Activated CD4-positive, CD25-positive, alpha-beta regulatory T cell treated with anti-CD3 and anti-CD28 coated beads, Interleukin-2, amount 50 U/mL, for 24 hours (primary cell): ENCODE measurements around the gene MUC13.

Source experiments
- ATAC-seq, 2 donors: fragments of 150-1000 bp; cut with Tn5 transposase; one replicate each; pipeline ENCODE4 v1.10.0; 2021; ENCODE audit warnings: mild to moderate bottlenecking in 1 of 2, moderate library complexity in 1 of 2

MUC13 gene

DNA sequence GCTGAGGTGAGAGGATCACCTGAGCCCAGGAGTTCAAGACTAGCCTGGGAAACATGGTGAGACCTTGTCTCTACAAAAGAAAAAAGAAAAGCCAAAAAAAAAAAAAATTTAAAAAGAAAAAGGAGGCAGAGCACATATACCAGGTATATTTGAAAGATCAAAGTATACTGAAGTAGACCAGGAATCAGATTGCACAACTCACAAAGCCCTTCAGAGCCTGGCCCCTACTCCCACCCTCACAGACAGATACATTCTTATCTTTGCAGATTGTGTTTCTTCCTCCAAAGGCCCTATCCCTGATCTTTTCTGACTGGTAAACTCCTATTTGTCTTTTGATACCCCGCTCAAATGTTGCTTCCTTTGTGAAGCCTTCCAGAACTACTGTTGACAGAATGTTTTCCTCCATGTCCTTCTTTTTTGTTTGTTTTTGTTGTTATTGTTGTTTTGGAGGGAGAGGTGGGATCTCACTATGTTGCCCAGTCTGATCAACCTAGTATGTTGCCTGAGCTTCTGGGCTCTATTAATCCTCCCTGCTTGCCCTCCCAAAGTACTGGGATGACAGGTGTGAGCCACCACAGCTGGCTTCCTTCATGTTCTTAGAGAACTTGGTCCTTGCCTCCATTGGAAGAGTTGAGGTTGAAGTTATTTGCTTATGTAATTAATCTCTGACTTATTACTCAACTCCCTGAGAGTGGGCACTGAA lies 37.6 kb downstream of the MUC13 start:
- no peak for ATAC-seq

DNA sequence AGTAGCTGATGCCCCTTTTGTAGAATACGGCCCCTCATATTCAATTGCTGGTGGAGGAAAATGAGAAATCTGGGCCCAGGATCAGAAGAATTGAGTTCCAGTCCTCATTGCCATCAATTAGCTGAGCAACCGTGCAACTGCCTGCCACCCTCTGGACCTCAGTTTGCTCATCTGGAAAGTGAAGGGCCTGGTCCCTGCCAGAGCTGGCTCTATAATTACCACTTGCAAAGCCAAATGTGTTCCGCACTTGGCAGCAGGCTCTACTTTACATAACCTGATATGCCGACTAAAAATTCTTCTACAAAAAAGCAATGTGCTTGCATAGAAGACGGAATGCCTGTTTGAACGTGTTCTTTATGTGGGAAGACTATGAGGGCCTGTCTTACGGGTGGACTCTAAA lies 38.8 kb downstream of the MUC13 start:
- no peak for ATAC-seq

DNA sequence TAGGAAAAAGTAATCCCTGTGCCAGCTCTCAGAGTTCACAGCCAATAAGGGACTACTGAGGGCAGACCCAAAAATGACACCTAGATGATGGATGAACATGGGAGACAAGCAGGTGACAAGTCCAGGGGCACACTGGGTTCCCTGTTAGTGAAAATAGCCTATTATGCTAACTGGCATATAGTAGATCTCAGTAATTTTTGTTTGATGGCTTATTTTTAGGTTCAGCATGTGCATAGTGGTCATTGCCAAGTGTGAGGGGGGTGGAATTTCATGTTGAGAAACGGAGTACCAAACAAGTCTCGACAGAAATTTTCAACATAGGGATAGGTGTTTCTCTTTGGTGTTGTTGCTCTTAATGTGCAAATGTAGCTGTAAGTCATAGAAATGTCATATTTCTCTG lies 41.0 kb downstream of the MUC13 start:
- no peak for ATAC-seq

DNA sequence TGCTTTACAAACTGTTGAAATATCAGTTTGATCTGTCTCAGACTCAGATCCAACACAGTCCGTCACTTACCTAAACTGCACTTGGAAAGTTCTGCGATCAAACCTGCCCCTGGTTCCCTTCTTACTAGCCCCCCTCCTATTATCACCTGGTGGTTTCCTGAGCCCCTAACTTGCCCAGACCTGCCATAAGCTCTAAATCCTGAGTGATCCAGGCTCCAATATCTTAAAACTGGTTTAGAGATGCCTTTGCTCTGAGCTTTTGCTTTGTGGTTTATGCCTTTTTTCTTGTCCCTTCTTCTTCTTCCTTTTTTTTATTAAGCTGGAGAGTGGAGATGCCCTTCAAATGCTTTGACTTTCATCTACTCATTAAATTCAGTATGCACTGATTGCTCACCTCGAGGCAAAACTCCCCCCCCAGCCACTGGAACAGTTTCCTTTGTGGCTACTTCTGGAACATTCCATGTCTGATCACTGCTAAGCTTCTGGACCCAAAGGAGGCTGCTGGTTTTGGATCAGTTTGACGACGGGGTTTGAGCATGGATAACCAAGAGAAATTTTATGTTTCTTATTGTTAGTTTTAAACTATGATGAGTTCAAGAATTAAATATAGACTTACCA lies 43.9 kb downstream of the MUC13 start:
- ATAC-seq: no peak

DNA sequence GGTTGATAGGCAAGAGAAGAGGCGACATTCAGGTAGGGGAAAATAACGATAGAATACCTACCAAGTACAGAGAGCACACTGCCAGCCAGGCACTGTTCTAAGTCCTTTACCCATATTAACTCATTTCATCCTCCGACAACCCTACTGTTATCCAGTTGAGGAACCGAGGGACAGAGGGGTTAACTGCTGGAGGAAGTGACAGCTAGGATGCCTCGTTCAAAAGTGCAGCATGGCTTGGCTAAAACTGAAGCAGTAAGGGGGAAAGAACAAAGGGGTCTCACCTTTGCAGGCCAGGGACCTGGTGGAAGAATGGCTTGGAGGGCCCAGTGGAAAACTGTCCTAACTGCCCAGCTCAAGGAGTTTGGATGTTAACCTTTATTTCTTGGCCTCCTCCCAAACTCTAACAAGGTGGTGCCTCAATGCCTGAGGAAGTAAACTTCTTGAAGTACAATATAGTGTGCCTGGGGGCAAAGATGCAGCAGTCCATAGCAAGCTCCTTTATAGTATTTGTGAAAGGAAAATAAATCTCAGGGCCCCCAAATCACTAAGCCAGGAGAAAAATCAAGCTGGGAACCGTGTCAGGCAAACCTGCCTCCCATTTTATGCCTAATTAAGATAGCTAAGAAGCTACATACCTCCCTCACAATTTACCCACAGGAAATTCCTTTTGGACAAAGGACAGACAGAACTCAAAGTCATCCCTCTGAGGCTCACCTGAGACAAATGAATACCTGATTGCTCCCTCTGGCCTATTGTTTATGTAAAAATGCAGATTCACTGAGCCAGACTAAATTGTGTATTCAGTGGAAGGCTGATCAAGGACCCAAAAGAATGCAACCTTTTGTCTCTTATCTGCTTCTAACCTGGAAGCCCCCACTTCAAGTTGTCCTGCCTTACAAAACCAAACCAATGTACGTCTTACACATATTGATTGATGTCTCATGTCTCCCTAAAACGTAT lies 45.8 kb downstream of the MUC13 start:
- ATAC-seq: no peak

DNA sequence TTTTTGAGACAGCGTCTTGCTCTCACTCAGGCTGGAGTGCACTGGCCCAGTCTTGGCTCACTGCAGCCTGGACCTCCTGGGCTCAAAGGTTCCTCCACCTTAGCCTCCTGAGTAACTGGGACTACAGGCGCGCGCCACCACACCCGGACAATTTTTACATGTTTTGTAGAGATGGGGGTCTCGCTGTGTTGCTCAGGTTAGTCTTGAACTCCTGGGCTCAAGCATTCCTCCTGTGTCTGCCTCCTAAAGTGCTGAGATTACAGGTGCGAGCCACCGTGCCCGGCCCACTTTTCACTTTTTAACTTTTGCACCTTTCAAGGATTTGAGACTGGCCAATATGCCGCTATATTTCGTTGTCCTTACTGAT lies 46.6 kb downstream of the MUC13 start:
- ATAC-seq: no peak

DNA sequence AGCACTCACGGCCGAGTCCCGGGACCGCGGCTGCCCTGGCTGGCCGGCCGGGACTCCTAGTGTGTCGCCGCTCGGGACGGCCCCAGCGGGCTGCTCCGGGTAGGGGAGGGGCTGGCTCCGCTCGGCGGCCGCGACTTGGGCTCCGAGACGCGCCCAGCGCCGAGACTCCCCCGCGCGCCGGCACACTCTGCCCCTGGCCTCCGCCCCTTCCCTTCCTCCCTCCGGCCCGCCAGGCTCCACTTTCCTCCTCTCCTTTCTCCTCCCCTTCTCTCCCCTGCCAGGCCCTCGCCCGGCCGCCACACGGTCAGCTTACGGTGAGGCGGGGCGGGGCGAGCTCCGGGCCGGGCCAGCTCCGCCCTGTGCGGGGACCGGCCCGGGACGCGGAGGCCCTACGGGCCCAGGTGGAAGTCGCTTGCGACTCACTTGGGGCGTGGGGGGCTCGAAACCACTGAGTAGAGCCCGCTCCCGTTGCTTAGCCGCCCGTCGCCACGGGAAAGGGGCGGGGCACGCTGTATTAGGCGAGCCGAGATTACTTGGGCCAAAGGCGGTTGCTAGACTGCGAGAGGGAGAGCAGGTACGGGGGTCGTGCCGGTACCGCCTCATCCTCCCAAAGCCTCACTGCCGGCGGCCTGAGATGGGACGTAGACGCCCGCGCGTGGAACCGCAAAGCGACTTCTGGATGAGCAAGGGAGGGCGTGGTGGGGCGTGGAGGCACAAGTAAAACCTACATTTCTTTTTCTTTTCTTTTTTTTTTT lies 47.2 kb downstream of the MUC13 start, which contains the start of gene ITGB5:
Gene ITGB5, minus strand, starts transcription at position 189 of the 755 bp plus-strand sequence. CDS start 365 bp downstream, outside the sequence.
- ATAC-seq: peak; percentile 62 to 72

DNA sequence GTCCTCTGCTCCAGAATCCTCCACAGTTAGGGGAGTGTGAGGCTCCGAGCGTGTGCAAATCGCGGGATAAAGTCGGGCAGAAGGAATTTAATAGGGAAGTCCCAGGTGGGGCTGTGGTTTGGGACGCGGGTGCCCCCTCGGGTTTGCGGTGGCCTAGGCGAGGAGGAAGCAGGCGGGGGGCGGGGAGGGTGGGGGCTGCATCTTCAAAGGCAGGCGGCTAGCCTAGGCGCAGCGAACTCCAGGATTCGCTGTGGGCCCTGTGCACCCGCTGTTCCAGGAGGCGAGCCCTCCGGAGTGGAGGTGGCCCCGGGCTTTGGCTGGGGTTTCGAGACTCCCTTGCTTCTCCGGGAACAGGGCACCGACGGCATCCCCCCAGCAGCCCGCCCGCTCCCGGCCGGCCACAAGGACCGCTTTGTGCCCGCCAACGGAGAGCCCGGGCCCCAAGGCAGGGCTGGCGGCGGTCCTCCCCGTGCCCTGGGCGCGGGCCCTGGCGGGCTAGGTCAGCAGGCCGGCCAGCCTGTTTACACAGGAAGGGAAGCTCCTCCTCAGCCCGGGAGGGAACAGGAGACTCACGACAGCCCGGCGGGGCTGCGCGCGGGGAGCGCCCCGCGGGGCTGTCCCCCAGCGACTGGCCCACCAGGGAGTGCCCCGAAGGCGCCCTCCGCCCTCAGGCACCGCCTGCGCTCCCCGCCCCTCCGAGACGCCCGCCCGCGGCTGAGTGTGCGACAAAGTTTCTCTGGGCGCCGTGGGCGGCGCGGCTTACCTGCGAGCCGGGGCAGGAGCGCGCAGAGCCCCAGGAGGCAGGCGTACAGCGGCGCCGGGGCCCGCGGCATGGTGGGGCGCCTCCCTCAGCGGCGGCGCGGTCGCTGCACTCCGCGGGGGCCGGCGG lies 48.1 kb downstream of the MUC13 start:
- peak; percentile 48 to 58 for ATAC-seq

DNA sequence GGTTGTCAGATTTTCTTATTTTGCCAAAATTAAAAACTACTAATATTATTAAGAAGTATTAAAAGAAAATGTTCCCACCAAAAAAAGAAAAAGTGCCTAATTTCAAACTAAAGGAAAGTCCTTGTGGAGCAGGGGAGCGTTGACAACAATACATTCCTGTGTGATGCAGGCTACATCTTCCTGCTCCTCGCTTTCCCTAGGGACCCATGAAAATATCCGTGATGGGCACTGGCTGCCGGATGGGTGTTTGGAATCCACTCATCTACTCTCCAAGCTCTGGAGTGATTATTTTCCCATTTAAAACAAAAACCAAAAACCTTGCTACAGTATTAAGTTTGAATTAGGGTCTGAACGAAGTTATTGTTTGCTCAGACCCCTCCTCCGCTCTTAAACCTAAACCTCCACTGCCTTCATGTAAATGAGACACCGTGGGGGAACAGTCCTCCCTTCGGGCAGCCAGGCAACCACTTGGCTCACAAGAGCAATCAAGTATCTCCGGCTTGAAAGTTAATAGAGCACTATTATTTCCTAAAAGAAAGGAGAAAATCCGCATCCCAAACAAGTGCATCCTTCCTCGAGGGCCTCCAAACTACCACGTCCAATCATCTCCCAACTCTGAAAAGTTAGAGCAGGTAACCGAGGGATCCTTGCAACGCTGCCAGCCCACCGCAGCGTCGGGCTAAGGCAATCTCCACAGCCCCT lies 48.9 kb downstream of the MUC13 start:
- ATAC-seq: no peak

DNA sequence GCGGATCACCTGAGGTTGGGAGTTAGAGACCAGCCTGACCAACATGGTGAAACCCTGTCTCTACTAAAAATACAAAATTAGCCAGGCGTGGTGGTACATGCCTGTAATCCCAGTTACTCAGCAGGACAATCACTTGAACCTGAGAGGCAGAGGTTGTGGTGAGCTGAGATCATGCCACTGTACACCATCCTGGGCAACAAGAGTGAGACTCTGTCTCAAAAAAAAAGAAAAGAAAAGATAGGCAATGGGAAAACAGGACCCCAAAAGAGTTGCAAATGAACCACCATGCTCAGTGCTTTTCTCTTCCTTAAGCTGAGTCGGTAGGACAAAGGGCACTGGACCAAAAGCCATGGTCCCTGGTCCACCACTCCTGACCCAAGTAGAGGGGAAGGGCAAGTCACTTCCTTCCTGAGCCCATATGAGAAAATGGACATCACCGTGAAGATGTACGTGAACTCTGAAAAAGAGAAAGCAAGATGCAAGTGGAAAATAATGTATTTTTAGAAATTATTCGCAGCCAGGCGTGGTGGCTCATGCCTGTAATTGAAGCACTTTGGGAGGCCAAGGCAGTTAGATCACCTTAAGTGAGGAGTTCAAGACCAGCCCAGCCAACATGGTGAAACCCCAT lies 50.0 kb downstream of the MUC13 start:
- ATAC-seq: no peak

DNA sequence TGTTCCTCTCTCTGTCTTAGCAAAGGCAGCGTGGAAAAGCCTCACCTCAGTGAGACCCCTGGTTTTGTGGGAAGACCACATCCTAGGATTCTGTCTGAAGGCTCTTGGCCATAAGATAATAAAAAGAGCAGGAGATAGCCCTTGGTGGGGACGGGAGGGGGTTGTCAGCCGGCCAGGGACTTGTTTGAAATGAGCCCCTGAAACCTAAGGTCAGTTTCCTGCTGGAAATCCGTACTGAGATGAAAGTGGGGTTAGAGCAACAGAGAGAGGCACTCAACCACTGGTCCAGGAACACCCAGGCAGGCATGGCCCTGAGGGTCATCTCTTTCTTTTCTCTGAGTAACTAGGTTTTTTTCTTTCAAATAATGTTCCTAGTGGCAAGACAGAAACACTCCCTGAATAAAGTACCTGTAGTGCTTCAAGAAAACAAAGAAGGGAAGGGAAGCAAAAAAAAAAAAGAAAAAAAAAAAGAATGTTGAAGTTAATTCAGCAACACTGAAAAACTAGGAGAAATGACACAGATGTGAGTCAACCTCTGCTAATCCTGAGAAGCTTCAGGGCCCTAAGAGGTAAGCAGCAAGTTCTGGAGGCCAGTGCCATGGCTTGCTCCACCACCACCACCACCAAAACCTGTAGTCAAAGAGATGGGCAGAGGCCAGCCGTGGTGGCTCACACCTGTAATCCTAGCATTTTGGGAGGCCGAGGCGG lies 50.6 kb downstream of the MUC13 start:
- no peak for ATAC-seq

DNA sequence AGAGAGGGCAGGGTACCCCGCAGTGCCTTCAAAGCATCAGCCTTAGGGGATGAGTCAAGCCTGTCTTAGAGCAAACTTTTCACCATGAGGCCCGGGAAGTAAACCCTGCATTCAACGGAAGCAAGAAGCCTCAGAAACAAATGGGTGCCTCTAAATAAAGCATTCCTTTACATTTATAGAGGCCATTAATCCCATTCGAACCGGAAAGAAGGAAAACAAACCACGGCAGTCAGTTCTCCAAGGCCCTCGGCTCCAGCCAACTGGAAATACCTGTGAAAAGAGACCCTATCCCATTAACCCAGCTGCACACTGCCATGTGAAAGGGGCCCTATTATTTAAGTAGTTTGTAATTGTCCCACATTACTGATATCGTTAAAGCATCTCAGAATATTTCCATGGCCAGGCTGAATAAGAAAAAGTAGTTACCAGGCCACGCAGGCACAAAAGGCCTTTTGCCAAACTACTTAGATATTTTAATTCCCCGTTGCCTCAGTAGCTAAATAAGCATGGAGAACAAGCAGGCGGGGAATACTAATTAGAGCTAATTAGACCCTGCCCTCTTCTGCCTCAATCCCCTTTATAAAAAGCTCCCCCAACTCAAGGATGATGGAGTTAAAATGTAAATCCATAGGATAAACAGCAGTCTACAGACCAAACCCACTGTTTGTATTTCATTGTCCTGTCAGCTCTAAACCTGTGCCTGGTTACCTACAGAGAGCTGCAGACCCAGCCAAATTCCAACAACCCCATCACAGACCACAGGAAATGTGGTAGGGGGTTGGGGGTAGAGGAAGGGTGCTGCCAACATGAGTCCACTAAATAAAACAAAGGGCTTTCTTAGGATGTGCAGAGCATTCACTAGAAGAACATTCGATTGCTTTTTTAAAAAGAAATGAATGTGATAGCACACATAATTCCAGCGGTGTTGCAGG lies 51.5 kb downstream of the MUC13 start:
- ATAC-seq: no peak

DNA sequence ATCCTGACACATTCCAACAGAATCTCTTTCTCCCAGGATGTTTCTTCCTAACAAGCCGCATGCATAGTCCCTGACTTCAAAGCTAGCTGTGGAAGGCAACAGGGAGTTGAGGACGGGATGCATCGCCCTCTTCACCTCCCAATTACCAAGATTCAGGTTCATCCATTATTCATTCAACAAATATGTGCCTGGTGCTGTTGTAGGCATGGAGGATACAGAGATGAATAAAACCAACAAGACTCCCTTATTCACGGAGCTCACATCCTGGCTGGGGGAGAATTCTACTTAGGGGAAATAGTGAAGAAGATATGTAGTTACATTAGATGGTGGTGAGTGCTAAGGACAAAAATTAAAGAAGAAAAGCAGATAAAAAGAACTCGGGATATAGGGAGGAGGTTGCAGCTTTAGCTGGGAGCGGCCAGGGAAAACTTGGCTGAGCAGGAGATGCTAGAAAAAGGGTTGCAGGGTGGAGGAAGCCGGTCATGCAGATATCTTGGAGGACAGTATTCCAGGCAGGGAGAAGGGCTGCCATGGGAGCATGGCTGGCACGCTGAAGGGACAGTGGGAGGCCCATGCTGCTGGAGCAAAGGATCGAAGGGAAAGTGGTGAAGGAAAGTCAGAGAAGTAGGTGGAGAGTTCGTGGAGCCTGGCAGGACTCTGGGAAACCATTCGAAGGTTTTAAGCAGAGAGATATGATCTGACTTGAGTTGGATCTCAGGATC lies 52.4 kb downstream of the MUC13 start:
- no peak for ATAC-seq

DNA sequence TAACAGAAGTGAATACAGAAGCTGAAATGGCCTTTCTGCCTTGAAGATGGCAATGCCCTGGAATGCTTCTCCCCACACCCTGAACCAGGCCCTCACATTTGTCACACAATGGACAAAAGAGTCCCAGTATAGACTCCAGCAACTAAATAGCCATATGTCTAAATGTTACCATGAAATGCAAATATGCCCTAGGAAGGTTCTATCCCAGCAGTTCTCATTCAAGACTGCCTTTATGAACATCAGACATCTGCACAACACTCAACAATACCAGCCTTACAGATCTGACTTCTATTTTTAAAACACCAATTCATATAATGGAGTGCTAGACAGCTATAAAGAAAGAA lies 55.2 kb downstream of the MUC13 start:
- ATAC-seq: no peak

DNA sequence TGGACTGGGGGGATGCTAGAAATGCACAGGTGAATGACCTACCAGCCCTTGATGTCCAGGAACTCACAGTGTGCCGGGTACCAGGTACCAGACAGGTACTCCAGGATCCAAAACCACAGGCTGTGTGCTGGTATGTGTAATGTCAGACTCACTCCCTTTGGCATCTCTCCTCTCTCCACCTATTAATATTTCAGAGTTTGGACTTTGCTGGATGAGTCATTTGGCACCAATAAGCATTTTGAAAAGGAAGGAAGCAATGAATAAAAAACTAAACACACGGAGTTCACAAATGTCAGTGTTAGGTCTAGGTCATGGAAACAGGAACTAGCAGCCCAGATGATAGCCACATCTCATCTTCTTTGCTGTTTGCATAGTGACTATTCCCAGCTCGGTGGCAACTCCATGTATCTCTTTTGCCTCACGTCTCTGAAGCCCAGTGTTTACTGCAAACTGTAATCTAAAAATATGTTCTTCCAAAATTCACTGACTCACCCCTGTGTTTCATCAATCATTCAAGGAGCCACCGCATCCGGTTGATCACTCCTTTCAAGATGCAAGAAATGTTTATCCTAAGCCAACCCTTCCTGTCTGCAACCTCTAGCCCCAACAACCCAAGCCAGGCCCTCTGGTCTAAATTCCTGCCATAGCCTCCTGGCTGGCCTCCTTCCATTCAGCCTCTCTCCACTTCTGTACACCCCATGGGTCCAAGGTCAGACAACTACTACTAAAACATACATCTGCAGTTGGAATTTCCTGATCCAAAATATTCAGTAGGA lies 55.8 kb downstream of the MUC13 start:
- ATAC-seq: no peak

DNA sequence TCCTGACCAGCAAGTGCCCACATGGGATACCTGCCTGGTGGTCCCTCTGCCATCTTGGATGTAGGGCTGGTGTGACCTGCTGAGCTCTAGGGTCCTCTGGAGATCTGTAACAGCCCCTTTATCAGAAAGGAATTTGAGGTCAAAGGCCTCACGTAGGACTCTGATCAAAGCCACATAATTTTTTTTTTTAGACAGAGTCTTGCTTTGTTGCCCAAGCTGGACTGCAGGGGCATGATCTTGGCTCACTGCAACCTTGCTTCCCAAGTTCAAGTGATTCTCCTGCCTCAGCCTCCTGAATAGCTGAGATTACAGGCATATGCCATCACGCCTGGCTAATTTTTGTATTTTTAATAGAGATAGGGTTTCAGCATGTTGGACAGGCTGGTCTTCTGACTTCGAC lies 56.9 kb downstream of the MUC13 start:
- no peak for ATAC-seq

DNA sequence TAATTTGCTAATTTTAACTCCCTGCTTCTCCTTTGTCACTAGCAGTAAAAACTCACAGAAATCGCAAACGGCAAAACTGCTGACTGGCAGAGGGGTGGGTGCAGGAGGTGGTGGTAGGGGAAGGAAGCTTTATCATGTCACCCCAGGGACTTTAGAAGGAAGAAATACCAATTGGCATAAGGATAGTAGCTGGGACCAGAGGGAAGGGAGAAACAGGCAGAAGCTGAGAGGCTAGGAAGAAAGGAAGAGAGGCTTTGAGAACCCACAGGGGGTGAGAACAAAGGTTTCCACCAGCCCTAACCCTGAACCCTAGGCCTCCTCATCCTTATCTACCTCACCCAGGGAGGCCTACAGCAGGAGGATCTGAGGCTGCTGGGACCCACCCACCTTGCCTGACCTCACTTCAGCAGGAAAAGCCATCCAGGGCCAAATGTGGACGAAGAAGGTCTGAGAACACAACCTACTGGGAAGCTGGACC lies 58.1 kb downstream of the MUC13 start:
- no peak for ATAC-seq
